Activated CD4-positive, alpha-beta T cell treated with anti-CD3 and anti-CD28 coated beads, Interleukin-2, Interleukin-4, amounts not matched to agents 100 ng/mL and 50 ng/mL, durations not matched to agents 16 hours and 8 hours (primary cell): ENCODE measurements around the gene TMEM266.

Source experiments
- DNase-seq: peaks from one replicate; pipeline ENCODE4 v3.0.0-alpha.2; 2020; ENCODE audit warnings: low spot score

The TMEM266 gene

GRCh38 chr15:76134537-76134936, 74.8 kb downstream of the TMEM266 start:
- no peak for DNase-seq

- DNase-seq = peak; percentile 17
Measured at GRCh38 chr15:76135516-76135915, 75.7 kb downstream of the TMEM266 start.

- no peak for DNase-seq
Measured at GRCh38 chr15:76138436-76138835, 78.7 kb downstream of the TMEM266 start.

- DNase-seq = peak; percentile 81
Measured at GRCh38 chr15:76139368-76140073, 79.7 kb downstream of the TMEM266 start.

- DNase-seq = no peak
Measured at GRCh38 chr15:76140074-76140464, 80.3 kb downstream of the TMEM266 start.

- no peak for DNase-seq
Measured at GRCh38 chr15:76146812-76147211, 87.0 kb downstream of the TMEM266 start.

- peak; percentile 73 for DNase-seq
Measured at GRCh38 chr15:76147906-76148570, 88.3 kb downstream of the TMEM266 start.

GRCh38 chr15:76149291-76149915, 89.6 kb downstream of the TMEM266 start:
- no peak for DNase-seq

- DNase-seq = no peak
Measured at GRCh38 chr15:76150513-76150912, 90.7 kb downstream of the TMEM266 start.

- peak; percentile 86 for DNase-seq
Measured at GRCh38 chr15:76150971-76151598, 91.3 kb downstream of the TMEM266 start.

- no peak for DNase-seq
Measured at GRCh38 chr15:76151599-76151974, 91.8 kb downstream of the TMEM266 start.

GRCh38 chr15:76152197-76152596, 92.4 kb downstream of the TMEM266 start:
- no peak for DNase-seq

GRCh38 chr15:76153241-76154197, 93.7 kb downstream of the TMEM266 start:
- no peak for DNase-seq

GRCh38 chr15:76155731-76156130, 95.9 kb downstream of the TMEM266 start:
- DNase-seq = no peak

GRCh38 chr15:76158226-76158625, 98.4 kb downstream of the TMEM266 start:
- DNase-seq = no peak

GRCh38 chr15:76158815-76159214, 99.0 kb downstream of the TMEM266 start:
- DNase-seq = no peak

GRCh38 chr15:76159282-76159681, 99.5 kb downstream of the TMEM266 start:
- DNase-seq = no peak

- no peak for DNase-seq
Measured at GRCh38 chr15:76160426-76161152, 100.8 kb downstream of the TMEM266 start.

- no peak for DNase-seq
Measured at GRCh38 chr15:76161153-76162035, 101.6 kb downstream of the TMEM266 start.

- no peak for DNase-seq
Measured at GRCh38 chr15:76162036-76162398, 102.2 kb downstream of the TMEM266 start.
